ENCODE measurements around the gene ARFIP1.

- no peak for TF ChIP-seq HEY1 (CRISPR knock-in tag; IDR thresholded peaks at IDR 0.05; ENCODE audit: borderline replicate concordance)
- no peak for TF ChIP-seq HIVEP1 (CRISPR knock-in tag; IDR thresholded peaks at IDR 0.05)
- no peak for TF ChIP-seq POLR2A (conservative IDR thresholded peaks at IDR 0.05)
- no peak for TF ChIP-seq ZBTB1 (CRISPR knock-in tag; IDR thresholded peaks at IDR 0.05; ENCODE audit: borderline replicate concordance, low read depth)
- no peak for TF ChIP-seq MITF (IDR thresholded peaks at IDR 0.05)
- no peak for TF ChIP-seq E2F1 (CRISPR knock-in tag; IDR thresholded peaks at IDR 0.05)
- no peak for TF ChIP-seq ARID2 (IDR thresholded peaks at IDR 0.05)
- TF ChIP-seq ZBTB26 (CRISPR knock-in tag; IDR thresholded peaks at IDR 0.05) = no peak
- no peak for TF ChIP-seq CHD4 (IDR thresholded peaks at IDR 0.05; ENCODE audit: insufficient read depth, insufficient replicate concordance, low read depth, low read length, poor library complexity, severe bottlenecking)
- TF ChIP-seq RAD21 (CRISPR knock-in tag; conservative IDR thresholded peaks at IDR 0.05 in 1 of 2, IDR thresholded peaks at IDR 0.05 in 1 of 2) = no peak
- TF ChIP-seq ZBTB34 (CRISPR knock-in tag; IDR thresholded peaks at IDR 0.05) = no peak
Observed at GRCh38 chr4:152940461-152940860, 160.7 kb downstream of the ARFIP1 start.
